NCI-H1436 treated with DMSO at 0.1 percent for 48 hours (cell line): ENCODE measurements around the gene CEP162.
"Not testable (repeated sequence)": the region's sequence is repeated elsewhere in the genome, so short reads cannot be mapped to it uniquely, and the experiment has no call there.

Experiments
- DNase-seq: peaks from one replicate; lab custom pipeline; 2025; lab: John Stamatoyannopoulos, UW

Gene CEP162, protein sequence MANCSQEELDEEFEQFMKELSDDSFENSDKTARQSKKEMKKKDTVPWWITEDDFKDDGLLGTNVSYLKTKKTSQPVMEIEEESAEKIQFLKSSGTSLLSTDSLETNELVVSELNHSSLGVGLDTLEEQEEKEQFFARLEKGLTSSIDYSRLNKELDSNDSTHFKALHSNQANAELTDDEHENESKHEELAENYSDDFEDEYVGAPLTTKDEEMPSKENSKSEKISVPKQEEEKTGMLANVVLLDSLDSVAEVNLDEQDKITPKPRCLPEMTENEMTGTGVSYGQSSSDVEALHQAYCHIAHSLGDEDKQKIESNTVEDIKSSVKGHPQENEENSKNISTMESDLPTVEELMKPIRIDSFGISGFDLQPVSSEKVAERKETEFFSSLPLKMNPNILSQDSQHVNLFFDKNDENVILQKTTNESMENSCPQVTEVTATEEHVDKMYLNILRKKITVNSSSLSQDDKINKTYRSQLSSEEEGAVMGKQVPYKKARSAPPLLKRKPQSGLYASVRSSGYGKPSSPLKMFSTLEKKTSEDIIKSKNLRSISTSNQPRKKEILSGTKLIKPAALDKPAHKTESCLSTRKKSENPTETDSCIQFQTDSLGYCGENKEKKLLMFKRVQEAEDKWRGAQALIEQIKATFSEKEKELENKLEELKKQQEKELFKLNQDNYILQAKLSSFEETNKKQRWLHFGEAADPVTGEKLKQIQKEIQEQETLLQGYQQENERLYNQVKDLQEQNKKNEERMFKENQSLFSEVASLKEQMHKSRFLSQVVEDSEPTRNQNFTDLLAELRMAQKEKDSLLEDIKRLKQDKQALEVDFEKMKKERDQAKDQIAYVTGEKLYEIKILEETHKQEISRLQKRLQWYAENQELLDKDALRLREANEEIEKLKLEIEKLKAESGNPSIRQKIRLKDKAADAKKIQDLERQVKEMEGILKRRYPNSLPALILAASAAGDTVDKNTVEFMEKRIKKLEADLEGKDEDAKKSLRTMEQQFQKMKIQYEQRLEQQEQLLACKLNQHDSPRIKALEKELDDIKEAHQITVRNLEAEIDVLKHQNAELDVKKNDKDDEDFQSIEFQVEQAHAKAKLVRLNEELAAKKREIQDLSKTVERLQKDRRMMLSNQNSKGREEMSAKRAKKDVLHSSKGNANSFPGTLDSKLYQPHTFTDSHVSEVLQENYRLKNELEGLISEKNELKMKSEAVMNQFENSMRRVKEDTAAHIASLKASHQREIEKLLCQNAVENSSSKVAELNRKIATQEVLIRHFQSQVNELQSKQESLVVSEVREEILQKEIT (N-terminal part only)

DNA sequence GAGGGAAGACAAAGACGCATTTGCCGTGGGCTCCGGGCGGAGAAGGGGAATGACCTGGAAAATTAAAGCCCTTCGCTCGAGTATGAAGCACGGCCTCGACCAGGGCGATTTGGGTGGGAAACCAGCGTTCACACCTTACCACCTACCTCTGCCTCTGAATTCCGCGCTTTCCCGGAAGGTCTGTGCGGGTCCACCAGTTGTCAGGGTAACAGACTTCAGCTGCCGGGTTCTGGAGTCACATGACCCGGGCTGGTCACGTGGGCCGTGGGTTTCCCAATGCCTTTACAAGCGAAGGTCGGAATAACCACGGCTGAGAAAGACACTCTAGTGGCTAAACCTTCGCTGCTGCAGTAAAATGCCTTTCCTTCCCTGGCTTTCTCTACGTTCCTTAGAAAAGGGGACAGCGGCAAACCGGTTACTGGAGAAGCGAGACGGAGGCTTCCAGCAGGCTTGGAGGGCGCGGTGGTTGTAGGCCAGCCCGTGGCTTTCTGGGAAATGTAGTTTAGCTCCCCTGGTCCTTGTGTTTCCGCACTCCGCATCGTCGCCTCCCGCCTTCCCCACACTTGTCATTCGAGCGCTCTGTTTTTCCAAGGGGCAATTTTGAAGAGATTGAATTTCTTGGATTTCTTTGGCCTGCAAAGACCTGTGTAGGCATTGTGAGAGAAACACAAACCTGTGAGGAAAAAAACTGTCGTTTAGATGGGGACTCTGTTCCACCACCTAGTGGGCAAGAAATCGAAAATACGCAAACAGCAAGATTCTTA is at the start of gene CEP162:
Gene CEP162, minus strand, starts transcription at position 210 of the 764 bp plus-strand sequence. CDS start 1,250 bp downstream, outside the sequence.
- DNase-seq = peak; percentile 53

DNA sequence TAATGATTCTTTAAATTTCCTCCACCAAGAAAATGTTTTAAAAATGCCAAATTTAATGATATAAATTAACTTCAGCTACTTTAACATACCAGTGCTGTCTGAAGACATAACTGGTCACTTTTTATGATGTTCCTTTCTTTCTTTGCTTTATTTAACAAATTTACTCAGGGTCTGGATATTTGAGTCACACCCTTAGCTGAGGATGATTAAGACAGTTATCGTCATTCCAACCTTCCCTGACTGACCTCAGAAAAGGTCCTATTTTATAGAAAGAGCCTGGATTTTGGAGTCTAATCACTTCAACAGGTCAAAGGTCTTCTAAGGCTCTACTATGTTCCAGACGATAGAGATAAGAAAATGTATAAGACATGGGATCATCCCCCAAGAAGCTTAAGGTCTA is 47.4 kb upstream of the CEP162 start:
- DNase-seq = no peak

DNA sequence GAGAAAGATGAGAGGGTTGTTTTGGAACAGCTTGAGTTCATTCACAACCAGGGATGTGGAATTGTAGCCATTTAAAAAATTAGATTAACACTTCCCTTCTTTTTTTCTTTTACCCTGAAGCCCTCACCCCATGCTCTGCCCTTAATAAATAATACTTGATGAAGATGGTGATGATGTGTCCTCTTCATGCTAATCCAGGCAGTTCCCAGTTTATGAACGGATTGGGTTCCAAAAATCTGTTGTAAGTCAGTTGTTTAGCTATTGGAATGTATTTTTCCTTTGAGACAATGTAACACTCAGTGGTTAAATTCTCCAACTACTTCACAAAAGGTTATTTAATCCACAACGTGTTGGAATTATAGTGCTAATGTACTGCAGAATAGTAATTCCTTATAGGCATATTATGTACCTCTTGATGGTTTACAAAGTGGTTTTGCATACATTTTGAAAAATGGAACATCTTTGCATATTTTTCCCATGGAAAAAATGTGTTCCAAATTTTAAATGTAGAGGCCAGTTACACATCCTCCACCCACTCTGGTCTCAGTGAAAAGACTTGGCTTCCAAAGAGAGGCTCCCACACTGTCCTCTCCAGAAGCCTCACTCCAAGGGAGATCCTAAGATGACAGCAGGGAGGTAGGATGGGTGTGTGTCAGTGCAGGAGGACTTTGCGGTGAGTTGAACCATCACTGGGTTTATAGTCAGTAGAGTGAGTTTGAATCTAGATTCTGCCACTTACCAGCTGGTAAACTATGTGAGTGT is 45.8 kb upstream of the CEP162 start:
- DNase-seq = no peak

DNA sequence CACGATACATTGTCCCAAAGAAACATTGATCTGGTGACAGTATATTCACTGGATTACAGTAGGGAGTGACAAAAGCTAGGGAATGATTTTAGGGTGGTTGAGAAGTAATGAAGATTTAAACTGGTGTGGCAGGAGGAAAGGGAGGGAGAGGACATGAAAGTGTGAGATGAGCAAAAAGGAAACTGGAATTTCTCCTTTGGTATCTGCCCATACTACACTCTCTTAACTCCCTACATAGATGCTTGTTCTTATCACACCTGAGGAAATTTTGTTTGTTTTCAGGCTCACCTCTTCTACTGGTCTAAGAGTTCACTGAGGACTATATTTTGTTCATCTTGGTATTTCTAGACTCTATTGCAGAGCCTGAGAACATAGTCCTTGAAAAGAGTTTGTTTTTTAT is 44.9 kb upstream of the CEP162 start:
- no peak for DNase-seq

DNA sequence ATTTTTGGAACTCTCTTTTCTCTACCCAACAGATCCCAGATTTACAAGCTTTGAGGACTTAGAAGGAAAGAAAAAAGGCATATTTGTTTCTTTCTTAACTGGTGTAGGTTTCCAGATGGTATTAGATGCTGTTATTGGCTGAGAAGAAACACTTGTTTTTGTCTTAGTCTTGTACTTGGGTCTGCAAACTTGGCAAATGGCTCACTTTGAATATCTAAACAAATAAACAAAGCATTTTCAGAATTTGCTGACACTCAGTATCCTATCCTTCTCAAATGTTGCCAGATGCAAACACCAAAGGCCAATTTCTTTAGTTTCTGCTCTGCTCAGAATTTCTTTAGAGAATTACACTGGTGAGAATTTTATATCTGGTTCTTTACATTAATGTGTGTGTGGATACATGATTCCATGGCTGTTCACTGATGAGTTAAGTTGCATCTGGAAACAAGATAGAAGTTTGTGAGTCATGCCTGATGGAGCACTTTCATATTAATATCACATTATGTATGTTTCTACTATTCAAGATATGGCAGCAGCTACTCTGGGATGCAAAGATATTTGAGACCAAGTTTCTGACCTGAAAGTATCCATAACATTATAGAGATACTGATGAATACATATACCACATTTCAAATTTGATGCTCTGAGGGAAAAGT is 43.7 kb upstream of the CEP162 start:
- DNase-seq = no peak

DNA sequence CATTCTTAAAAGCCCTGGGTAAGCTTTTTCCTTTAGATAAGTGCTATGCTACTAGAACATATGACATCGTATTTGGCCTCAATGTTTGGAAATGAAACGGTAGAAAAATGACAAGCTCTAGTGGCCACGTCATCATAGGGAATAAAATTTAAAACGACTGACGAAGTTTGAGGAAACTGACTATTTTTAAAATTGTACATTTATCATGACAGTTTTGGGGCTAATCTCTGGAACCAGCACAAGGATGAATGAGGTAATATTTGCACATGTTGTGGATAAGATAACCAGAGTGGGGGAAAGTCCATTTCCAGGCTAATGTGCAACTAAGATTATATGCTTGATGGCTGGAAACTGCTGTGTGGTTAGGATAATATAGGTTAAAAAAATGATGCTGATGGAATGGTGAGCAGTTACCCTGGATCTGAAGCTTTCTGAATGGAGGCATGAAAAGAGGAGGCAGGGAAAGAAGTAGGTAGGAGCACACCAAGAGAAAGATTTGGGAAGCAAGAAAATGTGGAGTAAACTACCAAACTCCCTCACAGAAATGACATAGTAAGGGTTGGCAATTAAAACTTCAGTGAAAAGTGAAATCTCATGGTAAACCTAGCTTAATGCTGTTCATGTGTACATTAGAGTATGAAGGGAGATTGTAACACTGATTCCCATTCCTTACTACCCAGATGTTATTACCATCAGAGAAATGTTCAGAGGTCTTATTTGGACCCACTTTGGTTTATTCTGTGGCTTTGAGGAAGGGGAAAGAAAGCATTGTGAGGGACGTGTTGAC is 42.7 kb upstream of the CEP162 start:
- DNase-seq = no peak

DNA sequence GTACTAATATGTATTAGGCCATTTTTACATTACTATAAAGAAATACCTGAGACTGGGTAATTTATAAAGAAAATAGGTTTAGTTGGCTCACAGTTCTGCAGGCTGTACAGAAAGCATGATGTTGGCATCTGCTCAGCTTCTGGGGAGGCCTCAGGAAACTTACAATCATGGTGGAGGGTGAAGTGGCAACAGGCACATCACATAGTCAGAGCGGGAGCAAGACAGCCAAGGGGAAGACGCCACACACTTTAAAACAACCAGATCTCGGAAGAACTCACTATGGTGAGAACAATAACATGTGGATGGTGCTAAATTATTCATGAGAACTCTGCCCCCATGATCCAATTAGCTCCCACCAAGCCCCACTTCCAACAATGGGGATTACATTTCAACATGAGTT is 41.3 kb upstream of the CEP162 start:
- DNase-seq = no peak

DNA sequence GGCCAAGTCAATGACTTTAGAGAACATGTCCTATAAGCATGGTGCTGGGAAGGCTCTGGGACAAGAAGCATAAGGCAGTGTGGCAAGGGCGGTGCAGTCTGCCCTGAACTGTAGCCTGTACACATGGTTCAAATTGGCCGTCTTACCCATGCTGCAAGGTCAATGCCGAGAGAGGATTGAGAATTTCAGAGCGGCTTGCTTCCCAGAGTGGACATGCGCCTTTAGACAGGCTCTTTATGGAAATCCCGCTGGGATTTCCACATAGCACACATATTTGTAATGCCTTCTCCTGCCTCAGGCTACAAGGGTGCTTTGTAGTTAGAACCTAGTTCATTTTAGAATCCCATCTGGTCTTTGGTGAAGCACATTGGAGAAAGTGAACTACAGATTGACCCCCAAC is 36.1 kb upstream of the CEP162 start:
- no peak for DNase-seq

DNA sequence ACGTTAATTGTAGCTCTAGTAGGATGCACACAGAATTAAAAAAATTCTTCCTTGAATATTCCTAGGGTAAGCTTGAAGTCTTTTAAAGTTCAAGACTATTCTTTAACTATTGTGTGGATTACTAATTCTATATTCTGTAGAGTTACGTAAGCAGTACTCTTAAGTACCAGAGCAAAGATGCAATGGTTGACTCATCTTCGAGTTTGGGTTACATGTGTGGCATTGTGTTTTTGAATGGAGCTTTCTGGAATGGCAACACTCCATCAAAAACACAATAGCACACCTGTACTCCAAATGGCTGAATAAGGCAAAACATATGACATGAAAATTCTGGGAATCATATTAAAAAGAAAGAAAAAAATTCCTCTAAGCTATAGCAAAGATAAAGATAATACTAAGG is 33.5 kb upstream of the CEP162 start:
- no peak for DNase-seq

DNA sequence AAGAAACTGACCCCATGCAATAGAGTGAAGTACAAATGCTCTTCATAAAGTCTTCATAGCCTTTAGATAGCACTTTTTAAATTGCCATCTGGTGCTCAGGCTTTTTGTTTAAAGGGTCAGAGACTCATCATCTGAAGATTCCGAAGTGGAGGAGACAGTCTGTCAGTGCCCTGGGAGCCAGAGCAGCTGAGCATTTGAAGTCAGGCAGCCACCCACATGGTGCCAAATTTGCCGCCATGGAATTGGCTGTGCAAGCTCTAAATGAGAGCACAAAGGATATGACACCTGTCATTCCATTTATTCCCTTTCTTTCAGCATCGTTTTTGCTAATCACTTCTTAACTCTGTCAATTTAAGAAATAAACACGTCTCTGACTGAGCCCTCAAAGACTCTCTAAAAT is 32.8 kb upstream of the CEP162 start:
- DNase-seq = no peak

DNA sequence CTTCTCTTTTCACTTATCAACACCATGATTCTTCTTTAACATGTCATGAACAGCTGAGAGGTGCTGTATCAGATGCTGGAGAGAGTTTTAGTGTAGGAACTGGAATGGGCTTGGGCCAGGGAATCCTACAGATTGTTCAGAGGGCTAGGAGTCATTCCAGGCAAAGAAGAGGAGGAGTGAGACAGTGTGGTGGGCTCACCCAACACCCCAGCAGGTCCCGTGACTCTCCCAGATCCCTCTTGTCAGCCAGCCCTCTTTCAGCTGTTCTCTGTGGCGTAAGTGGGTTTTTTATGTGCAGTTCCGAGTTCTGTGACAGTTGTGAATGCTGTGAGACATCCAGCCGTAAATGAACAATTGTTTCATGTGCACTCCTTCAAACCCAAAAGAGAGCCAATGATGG is 31.4 kb upstream of the CEP162 start:
- DNase-seq = no peak

DNA sequence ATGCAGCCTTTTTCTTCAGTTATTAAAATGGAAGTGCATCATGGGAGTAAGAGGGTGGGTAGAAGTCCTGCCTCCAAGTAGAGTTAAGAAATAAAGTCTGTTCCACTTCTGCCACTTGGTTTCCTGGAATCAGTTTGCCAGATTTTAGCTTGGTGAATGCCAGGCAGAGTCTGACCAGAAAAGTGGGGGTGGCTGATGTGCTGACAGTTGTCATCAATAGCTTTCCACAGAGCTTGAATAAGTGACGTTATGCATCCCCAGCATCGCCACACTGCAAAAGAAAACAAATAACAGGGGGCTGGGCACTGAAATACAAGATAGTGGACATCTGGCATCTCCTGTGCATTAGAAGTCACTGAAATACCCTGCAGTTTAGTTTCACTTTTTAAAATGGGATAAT is 30.8 kb upstream of the CEP162 start:
- DNase-seq = no peak

DNA sequence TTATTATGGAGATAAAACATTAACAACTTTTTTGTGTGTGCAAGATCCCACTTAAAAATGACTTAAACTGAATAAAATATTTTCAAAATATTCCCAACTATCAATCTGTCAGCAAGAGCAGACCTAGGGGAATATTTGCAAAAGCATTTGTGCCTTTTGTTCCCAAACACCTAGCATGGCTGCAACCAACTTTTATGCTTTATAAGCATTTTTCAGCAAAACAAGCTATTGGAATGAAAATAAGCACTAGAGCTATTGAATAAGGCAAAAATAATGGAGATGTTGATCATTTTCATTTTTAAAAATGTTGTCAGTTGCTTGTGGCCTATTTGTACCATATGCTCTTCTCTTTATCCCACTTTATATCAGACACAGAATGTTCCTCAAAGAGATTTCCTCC is 28.2 kb upstream of the CEP162 start:
- no peak for DNase-seq

DNA sequence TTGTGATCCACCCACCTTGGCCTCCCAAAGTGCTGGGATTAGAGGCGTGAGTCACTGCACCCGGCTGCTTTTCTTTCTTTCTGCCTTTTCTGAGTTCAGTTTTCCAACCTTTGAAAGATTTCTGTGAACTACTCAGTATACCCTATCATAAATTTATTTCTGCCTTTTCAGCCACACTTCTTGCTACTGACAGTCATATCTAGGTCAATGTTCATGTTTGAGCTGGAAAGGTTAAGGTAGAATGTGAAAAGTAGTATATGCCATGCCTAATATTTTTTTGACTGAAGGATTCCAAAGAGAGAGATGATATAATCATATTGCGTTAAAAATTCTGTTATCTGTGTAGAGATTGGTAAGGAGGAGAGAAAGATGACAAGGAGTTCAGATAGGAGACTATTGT is 25.9 kb upstream of the CEP162 start:
- no peak for DNase-seq

DNA sequence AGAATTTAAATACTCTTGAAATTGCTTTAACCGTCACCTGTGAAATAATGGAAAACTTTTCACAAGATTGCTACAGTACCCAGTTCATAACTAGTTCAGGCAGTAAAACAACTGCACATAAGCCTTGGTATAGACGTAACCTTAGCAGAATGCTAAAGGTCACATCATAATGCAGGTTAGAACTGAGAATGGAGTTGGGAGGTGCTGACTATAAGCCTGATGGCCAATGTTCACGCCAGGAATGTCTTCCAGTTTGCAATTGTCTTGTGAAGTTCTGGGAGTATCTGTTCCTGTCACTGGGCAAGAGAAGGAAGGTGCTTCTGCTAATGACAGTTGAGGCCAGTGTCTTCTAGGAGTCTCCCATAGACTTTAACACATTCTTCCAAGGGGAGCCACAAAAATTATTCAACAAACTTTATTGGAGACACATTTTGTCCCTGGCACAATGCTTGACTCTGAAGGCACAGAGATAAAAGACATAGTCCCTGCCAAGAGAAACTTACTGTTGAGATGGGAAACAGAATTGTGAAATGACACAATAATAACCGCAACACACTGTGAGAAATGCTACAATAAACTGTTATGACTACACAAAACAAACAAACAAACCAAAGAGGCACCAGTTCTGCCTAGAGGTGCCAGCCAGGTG is 24.6 kb upstream of the CEP162 start:
- no peak for DNase-seq

DNA sequence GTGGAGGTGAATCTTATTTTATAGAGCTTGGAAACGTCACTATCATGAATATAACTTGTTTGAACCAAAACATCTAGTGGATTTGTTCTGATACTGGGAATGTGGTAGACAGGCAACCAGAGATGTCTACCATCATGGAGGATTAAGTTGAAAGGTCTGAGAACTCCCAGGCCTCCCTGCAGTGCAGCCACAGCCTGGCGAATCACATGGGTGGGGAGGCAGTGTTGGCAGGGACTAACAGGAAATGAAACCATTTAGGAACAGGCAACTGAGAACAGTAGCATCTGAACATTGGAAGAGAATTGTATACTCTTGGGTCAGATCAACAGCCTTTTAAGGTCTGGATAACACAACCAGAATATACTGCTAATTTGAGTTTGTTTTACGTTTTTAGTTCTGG is 22.3 kb upstream of the CEP162 start:
- DNase-seq = no peak

DNA sequence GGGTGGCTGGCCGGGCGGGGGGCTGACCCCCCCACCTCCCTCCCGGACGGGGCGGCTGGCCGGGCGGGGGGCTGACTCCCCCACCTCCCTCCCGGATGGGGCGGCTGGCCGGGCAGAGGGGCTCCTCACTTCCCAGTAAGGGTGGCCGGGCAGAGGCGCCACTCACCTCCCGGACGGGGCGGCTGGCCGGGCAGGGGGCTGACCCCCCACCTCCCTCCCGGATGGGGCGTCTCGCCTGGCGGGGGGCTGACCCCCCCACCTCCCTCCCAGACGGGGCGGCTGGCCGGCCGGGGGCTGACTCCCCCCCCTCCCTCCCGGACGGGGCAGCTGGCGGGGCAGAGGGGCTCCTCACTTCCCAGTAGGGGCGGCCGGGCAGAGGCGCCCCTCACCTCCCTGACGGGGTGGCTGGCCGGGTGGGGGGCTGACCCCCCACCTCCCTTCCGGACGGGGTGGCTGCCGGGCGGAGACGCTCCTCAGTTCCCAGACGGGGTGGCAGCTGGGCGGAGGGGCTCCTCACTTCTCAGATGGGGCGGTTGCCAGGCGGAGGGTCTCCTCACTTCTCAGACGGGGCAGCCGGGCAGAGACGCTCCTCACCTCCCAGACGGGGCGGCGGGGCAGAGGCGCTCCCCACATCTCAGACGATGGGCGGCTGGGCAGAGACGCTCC is 17.1 kb upstream of the CEP162 start:
- not testable (repeated sequence) for DNase-seq

DNA sequence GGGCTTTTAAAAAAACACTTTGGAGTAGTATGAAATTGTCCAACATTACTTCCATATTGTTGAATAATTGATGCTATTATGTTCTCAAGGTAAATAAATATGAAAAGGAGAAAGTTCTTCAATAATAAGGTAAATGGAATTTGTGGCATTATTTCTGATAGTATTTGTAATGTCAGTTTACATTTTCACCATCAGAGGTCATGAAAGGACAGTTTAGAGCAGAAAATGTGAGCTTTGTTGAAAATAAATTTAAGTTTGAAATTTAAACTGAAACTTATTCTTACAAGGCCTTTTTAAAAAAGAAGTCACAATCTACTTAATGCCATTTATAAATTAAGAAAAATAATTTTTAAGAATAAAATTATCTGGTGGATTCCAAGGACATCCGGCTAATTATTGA is 15.8 kb upstream of the CEP162 start:
- DNase-seq = no peak
